HG03159 (cell line): Measurements from ENCODE around the gene STEAP1.
A peak's percentile ranks its signal among the peaks of the same experiment; 100 is the strongest.
"Not testable (repeated sequence)": the region's sequence is repeated elsewhere in the genome, so short reads cannot be mapped to it uniquely, and the experiment has no call there.

Experiments used
- ATAC-seq: cut with Tn5 transposase; IDR thresholded peaks from one replicate; pipeline ENCODE4 v1.9.1; 2021; ENCODE audit warnings: mild to moderate bottlenecking, moderate library complexity; ENCODE audit not compliant: unreplicated experiment

Gene STEAP1

DNA sequence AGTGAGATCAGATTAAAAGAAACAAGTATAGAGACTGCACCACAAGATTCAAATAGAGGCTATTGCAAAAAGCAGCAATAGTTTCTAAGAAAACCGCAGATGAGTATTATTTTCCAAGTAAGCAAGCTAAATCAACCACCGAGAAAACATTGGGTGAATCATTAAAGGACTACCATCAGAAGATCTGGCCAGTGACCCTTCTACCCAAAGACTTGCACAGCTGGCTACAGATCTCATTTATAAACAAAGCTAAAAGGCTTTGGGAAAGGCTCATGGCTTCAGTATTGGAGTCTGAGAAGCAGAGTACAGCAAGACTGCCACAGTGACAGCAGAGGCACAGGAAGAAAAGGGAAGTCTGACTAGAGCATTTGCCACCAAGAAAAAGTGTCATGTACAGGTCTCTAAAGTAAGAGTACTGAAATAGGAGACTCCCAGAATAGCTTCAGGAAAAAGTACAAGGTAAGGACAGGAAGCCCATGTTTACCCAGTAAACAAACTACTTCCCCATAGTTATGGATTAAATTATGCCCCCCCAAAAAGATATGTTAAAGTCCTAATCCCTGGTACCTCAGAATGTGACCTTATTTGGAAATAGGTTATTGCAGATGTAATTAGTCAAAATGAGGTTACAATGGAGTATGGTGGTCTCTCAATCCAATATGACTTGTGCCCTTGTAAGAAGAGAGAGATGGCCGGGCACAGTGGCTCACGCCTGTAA, 19.0 kb downstream of the STEAP1 start:
- ATAC-seq: peak; percentile 91

GRCh38 chr7:90175667-90176066, 21.4 kb downstream of the STEAP1 start:
- ATAC-seq: no peak

- ATAC-seq: no peak
Measured at GRCh38 chr7:90176195-90176594, 21.9 kb downstream of the STEAP1 start.

DNA sequence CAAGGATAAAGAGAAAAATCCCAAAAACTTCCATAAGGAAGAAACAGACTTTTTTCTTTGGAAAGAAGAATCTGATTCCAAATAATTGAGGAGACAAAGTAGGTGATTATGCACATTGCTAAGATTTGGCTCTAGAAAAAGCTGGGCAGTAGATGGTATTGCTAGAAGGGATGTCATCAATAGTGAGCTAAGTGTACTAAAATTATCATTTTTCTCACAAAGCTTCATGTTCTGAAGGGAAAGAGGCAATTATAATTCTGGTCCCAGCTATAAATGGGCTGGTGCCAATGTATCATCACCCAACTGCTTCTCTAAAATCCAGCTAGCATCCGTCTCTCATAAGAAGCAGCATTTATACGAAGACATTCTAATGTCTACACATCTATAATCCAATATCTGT, 23.9 kb downstream of the STEAP1 start:
- ATAC-seq: no peak

GRCh38 chr7:90178679-90179278, 24.5 kb downstream of the STEAP1 start:
- peak; percentile 100 for ATAC-seq

DNA sequence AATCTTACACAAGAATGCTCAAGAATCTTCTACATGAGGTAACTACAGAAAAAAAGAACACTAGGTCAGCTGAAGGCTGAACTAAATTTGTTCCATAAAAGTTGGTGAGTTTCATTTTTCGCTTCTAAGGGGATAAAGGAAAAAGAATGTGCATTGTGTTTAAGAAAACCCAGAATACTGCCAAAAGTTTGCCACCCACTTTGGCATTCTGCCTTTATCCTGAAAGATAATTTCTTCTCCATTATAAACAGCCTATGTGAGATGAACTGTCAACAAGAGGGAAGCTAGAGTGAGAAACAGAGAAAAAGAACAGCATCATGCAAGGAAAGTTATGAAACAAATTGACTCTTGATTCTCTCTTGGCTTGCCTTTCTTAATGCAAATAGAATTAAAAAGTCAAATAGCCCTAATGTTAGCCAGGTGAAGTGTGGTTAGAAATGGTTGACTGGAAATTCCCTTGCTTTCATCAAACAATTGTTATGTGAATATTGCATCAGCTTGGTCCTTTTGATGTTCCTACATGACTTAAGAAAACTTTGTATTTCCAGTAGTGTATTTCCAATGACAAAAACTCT, 25.8 kb downstream of the STEAP1 start:
- no peak for ATAC-seq

DNA sequence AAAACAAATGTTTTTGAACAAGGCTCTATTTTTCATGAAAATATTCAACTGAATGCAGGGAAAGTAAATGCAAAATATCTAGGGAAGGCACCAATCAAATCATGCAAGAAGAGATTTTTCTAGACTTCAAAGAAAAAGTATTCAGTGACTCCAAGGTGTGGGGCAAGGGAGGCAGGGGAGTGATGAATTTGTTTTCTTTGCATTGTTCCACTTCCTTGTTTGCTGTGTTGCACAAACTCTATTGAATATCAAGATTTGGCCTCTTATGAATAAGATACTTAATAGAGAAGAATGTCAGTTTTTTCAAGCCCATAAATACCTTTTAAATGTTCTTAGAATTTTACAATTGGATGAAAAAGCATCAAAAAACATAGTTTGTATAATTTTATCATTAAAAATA, 26.4 kb downstream of the STEAP1 start:
- ATAC-seq: no peak

DNA sequence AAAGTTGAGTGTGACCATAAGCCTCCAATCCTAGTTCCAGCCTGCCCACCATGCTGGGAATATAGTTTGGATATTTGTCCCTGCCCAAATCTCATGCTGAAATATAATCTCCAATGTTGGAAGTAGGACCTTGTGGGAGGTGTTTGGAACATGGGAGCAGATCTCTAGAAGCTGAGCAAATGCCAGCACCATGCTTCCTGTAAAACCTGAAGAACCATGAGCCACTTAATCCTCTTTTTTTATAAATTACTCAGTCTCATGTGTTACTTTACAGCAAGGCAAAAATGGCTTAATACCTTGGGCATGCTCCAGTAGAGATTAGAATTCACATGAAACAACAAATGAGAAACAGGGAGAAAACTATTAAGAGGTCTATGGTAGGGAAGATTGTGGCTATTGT, 27.2 kb downstream of the STEAP1 start:
- no peak for ATAC-seq

GRCh38 chr7:90186290-90186689, 32.0 kb downstream of the STEAP1 start:
- ATAC-seq: not testable (repeated sequence)

DNA sequence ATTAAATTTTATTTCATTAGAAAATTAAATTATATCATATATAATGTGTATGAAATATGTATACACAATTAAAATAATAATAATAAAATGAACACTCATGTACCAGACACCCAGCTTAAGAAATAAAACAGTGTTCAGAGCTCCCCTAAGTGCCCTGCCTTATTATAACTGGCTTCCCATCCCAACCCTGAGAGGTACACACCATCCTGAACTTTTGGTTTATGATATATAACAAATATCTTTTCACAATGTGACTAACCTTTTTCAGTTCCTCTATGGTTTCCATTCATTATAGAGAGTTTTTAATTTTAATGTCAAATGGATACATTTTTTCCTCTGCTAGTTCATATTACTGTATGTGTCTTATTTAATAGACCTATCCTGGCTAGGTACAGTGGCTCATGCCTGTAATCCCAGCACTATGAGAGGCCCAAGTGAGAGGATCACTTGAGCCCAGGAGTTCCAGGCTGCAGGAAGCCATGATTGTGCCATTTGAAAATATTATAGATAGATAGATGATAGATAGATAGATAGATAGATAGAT, 33.3 kb downstream of the STEAP1 start:
- ATAC-seq: no peak

DNA sequence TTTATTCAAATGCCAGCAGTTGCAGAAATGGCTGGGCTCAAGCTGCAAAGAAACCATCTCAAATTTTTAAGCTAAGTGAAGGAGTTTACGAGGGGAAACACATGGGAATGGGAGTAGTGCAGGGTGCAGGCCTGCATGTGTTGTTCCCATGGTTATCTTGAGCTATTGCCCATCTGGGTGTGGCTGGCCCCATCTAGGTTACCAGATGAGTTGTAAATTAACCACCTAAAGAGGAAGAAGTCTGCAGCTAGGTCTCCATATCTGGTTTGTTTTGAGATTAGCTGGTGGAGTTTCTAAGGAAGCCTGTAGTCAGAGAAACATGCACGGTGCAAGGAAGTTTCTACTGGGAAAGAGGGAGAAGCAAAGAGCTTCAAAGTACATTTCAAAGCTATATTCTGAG, 34.0 kb downstream of the STEAP1 start:
- peak; percentile 96 for ATAC-seq

DNA sequence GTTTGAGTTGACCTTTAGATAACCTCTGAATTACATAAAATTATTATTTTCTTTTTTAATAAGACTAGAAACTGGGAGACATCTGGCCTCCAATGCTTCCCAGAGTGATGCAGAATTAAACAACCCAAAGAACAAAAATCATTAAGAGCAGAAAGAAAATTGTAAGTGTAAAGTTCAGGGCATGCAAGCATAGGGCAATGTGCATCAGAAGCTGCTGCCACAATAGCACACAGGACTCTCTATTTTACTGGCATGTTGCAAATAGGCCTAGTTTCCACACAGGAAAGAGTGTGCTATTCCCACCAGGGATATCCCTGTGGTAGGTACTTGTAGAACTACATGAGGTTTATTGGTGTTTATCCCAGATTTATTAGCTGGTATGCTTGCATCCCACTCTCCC, 36.7 kb downstream of the STEAP1 start:
- no peak for ATAC-seq

DNA sequence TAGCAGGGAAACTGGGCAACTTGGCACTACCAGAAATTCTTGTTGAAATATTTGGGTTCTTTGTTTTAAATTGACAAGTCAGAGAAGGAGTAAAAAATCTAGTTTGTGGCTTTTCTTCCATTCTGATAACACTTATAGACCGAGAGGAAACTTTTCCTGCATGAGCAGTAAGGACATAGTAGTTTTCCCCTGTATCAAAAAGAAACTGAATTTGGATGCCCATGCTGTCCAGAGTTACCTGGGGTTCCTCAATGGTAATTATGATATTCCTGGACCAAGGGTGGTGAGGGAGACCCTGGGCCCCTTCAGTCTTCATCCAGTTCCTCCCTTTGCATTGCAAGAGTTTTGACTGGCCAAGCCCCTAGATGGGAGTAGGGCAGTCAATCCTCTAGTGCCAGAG, 37.4 kb downstream of the STEAP1 start:
- ATAC-seq: no peak

GRCh38 chr7:90192876-90193750, 38.8 kb downstream of the STEAP1 start:
- ATAC-seq: no peak

DNA sequence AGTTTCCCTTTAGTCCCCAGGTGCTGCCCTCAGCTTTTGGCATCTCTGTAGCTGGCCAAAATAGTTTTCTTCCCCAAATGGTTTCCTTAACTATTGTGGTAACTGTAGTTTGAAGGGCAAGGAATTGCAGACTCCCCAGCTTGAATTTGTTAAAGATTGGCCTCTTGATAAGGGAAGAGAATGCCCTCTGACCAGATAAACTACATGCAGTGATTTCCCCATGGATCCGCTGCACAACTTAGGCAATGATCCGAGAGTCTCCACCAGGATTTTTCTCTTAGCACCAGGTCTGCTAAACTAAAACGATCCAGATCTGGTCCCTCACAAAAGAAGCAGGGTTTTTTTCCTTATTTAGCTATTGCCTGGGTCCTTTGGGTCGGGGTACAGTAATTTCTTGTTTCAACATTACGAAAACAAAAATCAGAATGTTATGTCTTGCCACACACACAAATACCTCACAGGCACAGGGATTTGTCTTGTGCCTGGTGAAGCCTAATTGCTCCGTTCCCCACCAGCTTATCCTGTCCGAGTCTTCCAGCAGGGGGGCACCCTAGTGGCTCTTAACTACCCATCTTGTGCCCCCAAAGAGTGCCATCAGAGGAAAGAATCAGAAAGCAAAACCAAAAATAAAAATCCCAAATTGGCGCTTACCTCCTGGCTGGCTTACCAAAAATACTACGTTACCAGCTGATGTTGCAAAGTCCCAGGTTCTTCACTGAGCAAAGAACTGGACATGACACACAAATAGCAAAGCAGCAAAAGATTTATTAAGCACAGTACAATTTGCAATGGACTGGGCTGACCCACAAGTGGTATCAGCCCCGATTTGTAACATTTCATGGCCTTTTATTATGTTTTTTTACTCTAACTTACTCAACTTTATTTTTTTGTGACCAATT, 40.9 kb downstream of the STEAP1 start:
- no peak for ATAC-seq

GRCh38 chr7:90201500-90202195, 47.4 kb downstream of the STEAP1 start:
- ATAC-seq: no peak

DNA sequence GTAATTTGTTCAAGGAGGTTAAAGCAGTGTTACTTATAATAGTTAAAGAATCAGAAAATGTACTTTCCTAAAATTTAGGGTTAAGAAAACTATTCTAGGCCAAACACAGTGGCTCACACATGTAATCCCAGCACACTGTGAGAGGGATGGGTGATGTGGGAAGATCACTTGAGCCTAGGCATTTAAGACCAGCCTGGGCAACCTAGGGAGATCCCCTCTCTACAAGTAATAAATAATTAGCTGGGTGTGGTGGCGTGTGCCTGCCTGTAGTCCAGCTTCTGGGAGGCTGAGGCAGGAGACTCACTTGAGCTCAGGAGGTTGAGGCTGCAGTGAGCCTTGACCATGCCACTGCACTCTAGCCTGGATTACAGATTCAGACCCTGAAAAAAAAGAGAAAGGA, 53.7 kb downstream of the STEAP1 start:
- no peak for ATAC-seq

GRCh38 chr7:90209776-90210175, 55.5 kb downstream of the STEAP1 start:
- ATAC-seq: no peak

- no peak for ATAC-seq
Measured at GRCh38 chr7:90210475-90210874, 56.2 kb downstream of the STEAP1 start.

DNA sequence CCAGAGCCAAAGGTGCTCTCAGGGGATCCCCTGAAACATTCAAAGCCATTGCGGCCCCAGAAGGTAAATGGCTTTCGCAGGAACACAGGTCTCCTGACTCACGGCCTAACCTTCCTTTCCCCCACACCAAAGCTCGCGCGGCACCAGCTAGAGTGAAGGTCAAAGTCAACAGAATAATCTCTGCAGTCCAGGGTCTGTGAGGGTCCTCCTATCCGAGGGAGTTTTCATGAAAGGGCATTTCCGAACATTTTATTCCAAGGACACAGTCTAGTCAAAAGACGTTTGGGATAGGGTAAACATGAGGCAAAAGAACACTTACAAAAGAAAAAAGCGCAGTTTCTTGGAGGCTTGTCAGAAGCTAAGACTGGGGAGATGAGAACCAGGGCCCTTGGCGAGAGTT, 56.7 kb downstream of the STEAP1 start:
- ATAC-seq: peak; percentile 12
